Measurements from ENCODE around the gene APPBP2. TPM values are rescaled to one million over a fixed set of nuclear protein-coding genes. Genes with fewer than 3 reads are reported as not detected.

APPBP2 gene
- total RNA-seq, 6 experiments from 2014 or later: 51.5 to 65.9 (median 58.8) TPM

DNA sequence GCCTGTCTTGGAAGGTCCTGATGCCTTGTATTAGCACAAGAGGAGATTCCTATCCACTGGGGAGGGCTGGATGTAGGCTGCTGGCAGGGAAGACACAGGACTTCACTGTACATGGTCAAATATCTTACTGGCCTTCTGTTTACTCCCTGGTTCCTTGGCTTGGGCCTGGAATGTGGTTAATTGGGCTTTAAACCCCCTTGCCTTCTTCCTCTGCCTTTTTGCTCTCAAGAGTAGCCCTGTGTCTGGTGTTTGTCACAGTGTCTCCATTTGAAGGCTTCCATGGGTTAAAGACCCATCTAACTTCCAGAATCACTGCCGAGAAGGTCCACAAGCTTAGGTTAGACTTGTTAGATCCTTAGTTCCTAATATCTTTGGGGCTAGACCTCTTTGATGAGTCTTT is 110.9 kb downstream of the APPBP2 start:
- no peaks in the 10 kb centered on the region for H3K36me3 Mint-ChIP-seq (ENCODE audit: low read depth)
- H3K27me3 Mint-ChIP-seq (ENCODE audit: insufficient read depth): peaks cover 5% of the 10 kb centered on the region
- H3K4me1 Mint-ChIP-seq (ENCODE audit: low read depth): no peaks in the 10 kb centered on the region
- peaks cover 2% of the 10 kb centered on the region; the same call in 1 of the 2 replicates for H3K9me3 Mint-ChIP-seq
- TF ChIP-seq, protein P1, sequence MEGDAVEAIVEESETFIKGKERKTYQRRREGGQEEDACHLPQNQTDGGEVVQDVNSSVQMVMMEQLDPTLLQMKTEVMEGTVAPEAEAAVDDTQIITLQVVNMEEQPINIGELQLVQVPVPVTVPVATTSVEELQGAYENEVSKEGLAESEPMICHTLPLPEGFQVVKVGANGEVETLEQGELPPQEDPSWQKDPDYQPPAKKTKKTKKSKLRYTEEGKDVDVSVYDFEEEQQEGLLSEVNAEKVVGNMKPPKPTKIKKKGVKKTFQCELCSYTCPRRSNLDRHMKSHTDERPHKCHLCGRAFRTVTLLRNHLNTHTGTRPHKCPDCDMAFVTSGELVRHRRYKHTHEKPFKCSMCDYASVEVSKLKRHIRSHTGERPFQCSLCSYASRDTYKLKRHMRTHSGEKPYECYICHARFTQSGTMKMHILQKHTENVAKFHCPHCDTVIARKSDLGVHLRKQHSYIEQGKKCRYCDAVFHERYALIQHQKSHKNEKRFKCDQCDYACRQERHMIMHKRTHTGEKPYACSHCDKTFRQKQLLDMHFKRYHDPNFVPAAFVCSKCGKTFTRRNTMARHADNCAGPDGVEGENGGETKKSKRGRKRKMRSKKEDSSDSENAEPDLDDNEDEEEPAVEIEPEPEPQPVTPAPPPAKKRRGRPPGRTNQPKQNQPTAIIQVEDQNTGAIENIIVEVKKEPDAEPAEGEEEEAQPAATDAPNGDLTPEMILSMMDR (IDR thresholded peaks at IDR 0.05): no peak
- H3K27ac Mint-ChIP-seq: no peak overlapping the region
- no peak overlapping the region for H3K4me3 Mint-ChIP-seq
- no peak for DNase-seq

DNA sequence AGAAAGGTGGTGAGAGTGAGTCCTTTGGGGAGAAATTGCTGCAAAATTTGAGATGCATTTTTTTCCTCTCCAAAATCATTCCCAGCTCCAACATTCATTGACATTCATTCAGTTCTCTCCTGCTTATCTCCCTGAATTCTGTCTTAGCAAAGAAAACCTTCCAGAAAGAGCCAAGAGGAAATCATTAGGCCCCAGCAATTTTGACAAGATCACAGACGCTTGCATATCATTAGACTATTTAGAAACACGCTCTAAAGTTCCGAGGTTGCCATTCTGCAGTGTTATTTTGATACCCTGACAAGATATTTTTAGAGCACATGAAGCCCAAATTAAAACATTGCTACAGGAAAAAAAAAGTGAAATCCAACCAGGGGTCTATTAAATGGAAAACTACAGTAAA is 113.3 kb downstream of the APPBP2 start:
- Mint-ChIP-seq H3K4me1 (ENCODE audit: low read depth) (no peaks in the 10 kb centered on the region), H3K27ac (no peak overlapping the region), H3K4me3 (no peak overlapping the region), H3K27me3 (ENCODE audit: insufficient read depth) (peaks cover 3% of the 10 kb centered on the region; the same call in 1 of the 2 replicates), H3K9me3 (peaks cover 3% of the 10 kb centered on the region; the same call in 1 of the 2 replicates), H3K36me3 (ENCODE audit: low read depth) (no peaks in the 10 kb centered on the region)
- TF ChIP-seq, protein P1 (IDR thresholded peaks at IDR 0.05): no peak
- no peak for DNase-seq

DNA sequence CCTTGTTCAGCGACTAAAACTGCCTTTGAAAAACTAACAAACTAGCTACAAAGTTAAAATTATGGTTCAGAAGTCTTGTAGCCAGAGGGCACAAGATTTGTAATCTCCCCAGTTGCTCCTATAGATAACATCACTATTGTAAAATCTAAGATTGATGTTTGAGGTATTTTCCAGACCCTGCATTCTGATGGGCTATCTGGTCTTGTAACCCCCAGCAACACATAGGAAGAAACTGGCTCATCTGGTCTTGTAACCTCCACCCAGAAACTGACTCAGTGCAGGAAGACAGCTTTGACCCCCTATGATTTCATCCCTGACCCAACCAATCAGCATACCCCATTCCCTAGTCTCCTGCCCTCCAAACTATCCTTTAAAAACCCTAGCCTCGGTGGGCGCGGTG is 116.0 kb downstream of the APPBP2 start:
- TF ChIP-seq, protein P1 (IDR thresholded peaks at IDR 0.05): no peak
- H3K27ac Mint-ChIP-seq: no peak overlapping the region
- no peak for DNase-seq

DNA sequence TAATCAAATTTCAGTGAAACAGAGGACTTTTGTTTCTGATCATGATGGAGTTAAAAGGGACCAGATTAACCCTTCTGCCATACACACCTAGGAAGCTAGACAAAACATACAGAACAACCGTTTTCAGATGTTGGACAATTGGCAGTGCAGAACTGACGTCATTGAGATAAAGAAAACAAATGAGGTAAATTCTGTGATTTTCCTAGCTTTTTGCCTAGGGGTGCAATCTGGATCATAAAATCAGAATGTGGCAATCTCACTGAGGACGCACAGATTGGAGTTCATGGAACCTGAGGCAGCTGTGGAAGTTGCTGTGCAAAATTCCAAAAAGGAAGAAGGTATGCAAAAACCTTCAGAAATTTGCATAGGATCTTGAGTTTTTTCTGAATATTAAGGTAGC is 119.2 kb downstream of the APPBP2 start:
- TF ChIP-seq, protein P1 (IDR thresholded peaks at IDR 0.05): no peak
- H3K27me3 Mint-ChIP-seq (ENCODE audit: insufficient read depth): no peaks in the 10 kb centered on the region; the same call in 1 of the 2 replicates
- peaks cover 9% of the 10 kb centered on the region for H3K4me1 Mint-ChIP-seq (ENCODE audit: low read depth)
- peak; percentile 1 for DNase-seq
- no peak overlapping the region for H3K27ac Mint-ChIP-seq
- no peak overlapping the region for H3K4me3 Mint-ChIP-seq
- no peaks in the 10 kb centered on the region for H3K36me3 Mint-ChIP-seq (ENCODE audit: low read depth)
- H3K9me3 Mint-ChIP-seq: peaks cover 3% of the 10 kb centered on the region; the same call in 1 of the 2 replicates

More for the DNA sequence above, 116.0 kb downstream of the APPBP2 start:
- peaks cover 3% of the 10 kb centered on the region; the same call in 1 of the 2 replicates for H3K9me3 Mint-ChIP-seq
- H3K4me1 Mint-ChIP-seq (ENCODE audit: low read depth): peaks cover 9% of the 10 kb centered on the region
- no peaks in the 10 kb centered on the region for H3K36me3 Mint-ChIP-seq (ENCODE audit: low read depth)
- H3K27me3 Mint-ChIP-seq (ENCODE audit: insufficient read depth): no peaks in the 10 kb centered on the region; the same call in 1 of the 2 replicates
- no peak overlapping the region for H3K4me3 Mint-ChIP-seq

DNA sequence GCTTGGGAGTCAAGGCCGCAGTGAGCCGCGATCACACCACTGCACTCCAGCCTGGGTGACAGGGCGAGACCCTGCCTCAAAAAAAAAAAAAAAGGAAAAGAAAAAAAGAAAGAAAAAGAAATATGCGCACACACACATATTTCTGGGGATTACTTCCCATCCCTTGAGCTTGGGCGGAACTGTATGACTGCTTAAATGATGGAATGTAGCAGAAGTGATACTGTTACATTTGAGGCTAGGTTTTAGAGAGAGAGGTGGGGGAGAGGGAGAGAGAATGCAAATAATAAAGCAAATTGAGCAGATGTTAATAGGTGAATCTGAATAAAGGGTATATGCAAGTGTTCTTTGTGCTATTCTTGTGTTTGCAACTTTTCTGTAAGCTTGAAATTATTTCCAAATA is 122.1 kb downstream of the APPBP2 start:
- H3K27me3 Mint-ChIP-seq (ENCODE audit: insufficient read depth): peaks cover 8% of the 10 kb centered on the region; the same call in 1 of the 2 replicates
- H3K27ac Mint-ChIP-seq: no peak overlapping the region
- no peaks in the 10 kb centered on the region for H3K9me3 Mint-ChIP-seq
- no peaks in the 10 kb centered on the region for H3K36me3 Mint-ChIP-seq (ENCODE audit: low read depth)
- TF ChIP-seq, protein P1 (IDR thresholded peaks at IDR 0.05): no peak
- no peak overlapping the region for H3K4me3 Mint-ChIP-seq
- peaks cover 9% of the 10 kb centered on the region for H3K4me1 Mint-ChIP-seq (ENCODE audit: low read depth)
- no peak for DNase-seq

DNA sequence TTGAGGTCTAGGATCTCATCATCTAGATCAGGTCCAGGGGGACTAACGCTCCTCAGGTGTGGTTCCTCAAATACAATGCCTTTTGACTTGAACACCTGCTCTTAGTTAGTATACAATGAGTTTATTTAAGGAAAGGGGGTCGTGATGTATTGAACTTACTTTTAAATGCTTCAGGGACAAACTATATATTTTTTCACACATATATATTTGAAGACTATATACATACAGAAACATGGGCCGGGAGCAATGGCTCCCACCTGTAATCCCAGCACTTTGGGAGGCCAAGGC is 122.6 kb downstream of the APPBP2 start:
- Mint-ChIP-seq H3K4me3 (no peak overlapping the region), H3K4me1 (ENCODE audit: low read depth) (peaks cover 9% of the 10 kb centered on the region), H3K9me3 (no peaks in the 10 kb centered on the region), H3K27ac (no peak overlapping the region), H3K36me3 (ENCODE audit: low read depth) (no peaks in the 10 kb centered on the region), H3K27me3 (ENCODE audit: insufficient read depth) (peaks cover 8% of the 10 kb centered on the region)
- no peak for DNase-seq
- TF ChIP-seq, protein P1 (IDR thresholded peaks at IDR 0.05): no peak

Measured in HFFc6 (cell line).